Sigmoid colon (tissue), 7 donors: Measurements from ENCODE around the gene GBP6. TPM values are rescaled to one million over a fixed set of nuclear protein-coding genes. Genes with fewer than 3 reads are reported as not detected.

ENCODE experiments used
- DNase-seq: peaks from one replicate; pipeline ENCODE4 v3.0.0-alpha.2; 2019
- H3K27ac ChIP-seq, 4 donors: fragments of 200-600 bp; sonication (generic); one replicate each; pipeline ENCODE4 v1.5.1; 2016 to 2019; ENCODE audit warnings: mild to moderate bottlenecking in 1 of 4
- H3K27me3 ChIP-seq, 3 donors: fragments of 200-600 bp; sonication (generic); one replicate each; pipeline ENCODE4 v1.5.1; 2019; ENCODE audit warnings: mild to moderate bottlenecking in 1 of 3
- H3K36me3 ChIP-seq, 4 donors: fragments of 200-600 bp; sonication (generic); one replicate each; pipeline ENCODE4 v1.5.1; 2016 to 2019
- H3K4me1 ChIP-seq, 4 donors: fragments of 200-600 bp; sonication (generic); one replicate each; pipeline ENCODE4 v1.5.1; 2017 to 2019
- H3K4me3 ChIP-seq, 4 donors: fragments of 200-600 bp; sonication (generic); one replicate each; pipeline ENCODE4 v1.5.1; 2017 to 2019; ENCODE audit warnings: mild to moderate bottlenecking in 2 of 4, moderate library complexity in 1 of 4
- H3K9me3 ChIP-seq, 4 donors: fragments of 200-600 bp in 3 of 4; sonication (generic) in 3 of 4; one replicate each; pipeline versions ENCODE4 v1.5.1 to v1.6.1; 2013 to 2019
- CTCF ChIP-seq, 4 experiments: fragments of 450-650 bp in 3 of 4; fragments of 200-600 bp in 1 of 4; IDR thresholded peaks; one replicate each; pipeline ENCODE4 v1.5.1; 2016 to 2019; ENCODE audit warnings: antibody characterized with exemption in 4 of 4, mild to moderate bottlenecking in 3 of 4, moderate library complexity in 2 of 4
- EP300 ChIP-seq, 4 donors: sonication (generic); formaldehyde crosslinking; IDR thresholded peaks; one replicate each; pipeline ENCODE4 v1.6.1; 2017; ENCODE audit warnings: antibody characterized with exemption in 4 of 4
- POLR2A ChIP-seq, 2 donors: fragments of 450-650 bp; IDR thresholded peaks; one replicate each; pipeline ENCODE4 v1.6.1; 2016; ENCODE audit warnings: antibody characterized with exemption in 2 of 2, mild to moderate bottlenecking in 2 of 2, moderate library complexity in 2 of 2
- POLR2AphosphoS5 ChIP-seq, 4 donors: sonication (generic); formaldehyde crosslinking; IDR thresholded peaks; one replicate each; pipeline ENCODE4 v1.6.1; 2017; ENCODE audit warnings: antibody characterized with exemption in 4 of 4
- WGBS, 2 donors: extraction: QIAGEN DNeasy Blood & Tissue Kit; methylation state at CpG; one replicate each; pipeline ENCODE4 v1.1.7; 2013; 5-methylcytosine and 5-hydroxymethylcytosine counted together
- intact Hi-C: fragments of 100-400 bp; cut with DNase I; formaldehyde crosslinking; loops from one replicate; pipeline ENCODE4 v1.15.1; 2023
- polyA plus RNA-seq, 3 donors: library from polyadenylated mRNA; stranded (reverse); fragments of 200-250 nt; gene quantifications; one replicate each; pipeline ENCODE4 v1.2.3, GENCODE V29; 2013
- total RNA-seq, 4 donors: library from RNA; depleted of rRNA; stranded (reverse); fragments of >200 nt; gene quantifications; one replicate each; pipeline ENCODE4 v1.1.0, GENCODE V29; 2016
- donor health status: healthy with polysubstance abuse.
- donor health status: Bipolar disorder and iron deficiency.
- donor health status: healthy.

The GBP6 gene
- total and polyA plus RNA-seq, 7 donors: 0.09 to 0.60 TPM; not detected in 5

- intact Hi-C loops: no loop called here
Observed at GRCh38 chr1:89350298-89350697, 13.6 kb upstream of the GBP6 start.

DNA sequence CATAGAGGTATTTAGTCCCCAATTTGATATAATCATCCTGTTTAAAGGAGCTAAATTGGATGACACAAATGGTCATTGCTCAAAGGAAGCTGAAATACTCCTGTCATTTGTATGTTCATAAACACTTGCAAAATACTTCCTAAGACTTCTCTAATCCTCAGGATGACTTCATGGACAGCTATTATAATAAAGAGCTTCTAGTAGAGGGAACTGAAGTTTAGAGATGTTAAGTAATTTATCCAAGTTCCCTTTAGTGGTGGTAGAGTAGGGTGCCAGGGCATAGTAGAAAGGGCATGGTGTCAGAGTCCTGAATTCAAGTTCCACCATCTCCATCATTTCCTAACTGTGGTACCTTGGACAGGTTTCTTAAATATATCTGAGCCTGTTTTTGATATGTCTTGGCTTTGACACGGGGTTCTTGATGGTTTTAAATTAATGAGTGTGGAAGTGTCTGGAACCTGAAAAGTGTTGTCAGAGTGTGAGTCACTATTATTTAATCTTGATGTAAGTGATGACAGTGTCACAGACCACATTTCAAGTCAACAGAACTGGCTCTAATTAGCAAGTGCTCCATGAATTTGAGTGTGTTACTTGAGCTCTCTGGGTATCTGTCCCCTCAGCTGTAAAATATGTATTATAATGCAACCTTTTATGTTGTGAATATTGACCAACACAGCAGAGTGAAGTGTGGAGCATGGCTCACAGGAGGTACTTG lies 12.1 kb upstream of the GBP6 start:
- no peak overlapping the region for H3K4me3 ChIP-seq
- 20 to 72% methylated on average over 1 of the region's 1 CpG for WGBS, 2 donors
- no peaks in the 10 kb centered on the region for H3K9me3 ChIP-seq
- intact Hi-C loops: no loop called here
- DNase-seq: no peak
- no peak overlapping the region for H3K27ac ChIP-seq
- TF ChIP-seq POLR2A (IDR thresholded peaks at IDR 0.05): no peak
- TF ChIP-seq POLR2AphosphoS5 (IDR thresholded peaks at IDR 0.05): no peak
- TF ChIP-seq EP300 (IDR thresholded peaks at IDR 0.05): no peak
- no peak for TF ChIP-seq CTCF (IDR thresholded peaks at IDR 0.05)
- no peaks in the 10 kb centered on the region for H3K4me1 ChIP-seq
- H3K36me3 ChIP-seq: no peaks in the 10 kb centered on the region
- H3K27me3 ChIP-seq: no peaks in the 10 kb centered on the region

More at GRCh38 chr1:89350298-89350697, 13.6 kb upstream of the GBP6 start:
- WGBS, 2 donors: 84% methylated on average over 2 of the region's 2 CpGs
- Histone ChIP-seq H3K9me3 (no peaks in the 10 kb centered on the region), H3K4me1 (no peaks in the 10 kb centered on the region), H3K27me3 (no peaks in the 10 kb centered on the region), H3K4me3 (no peak overlapping the region), H3K27ac (no peak overlapping the region), H3K36me3 (no peaks in the 10 kb centered on the region)
- TF ChIP-seq CTCF (IDR thresholded peaks at IDR 0.05) (no peak), POLR2A (IDR thresholded peaks at IDR 0.05) (no peak), POLR2AphosphoS5 (IDR thresholded peaks at IDR 0.05) (no peak), EP300 (IDR thresholded peaks at IDR 0.05) (no peak)
- DNase-seq: no peak

GRCh38 chr1:89352421-89352820 lies 11.4 kb upstream of the GBP6 start:
- WGBS, 2 donors: 89 to 95% methylated on average over 2 of the region's 2 CpGs
- intact Hi-C loops: no loop called here

DNA sequence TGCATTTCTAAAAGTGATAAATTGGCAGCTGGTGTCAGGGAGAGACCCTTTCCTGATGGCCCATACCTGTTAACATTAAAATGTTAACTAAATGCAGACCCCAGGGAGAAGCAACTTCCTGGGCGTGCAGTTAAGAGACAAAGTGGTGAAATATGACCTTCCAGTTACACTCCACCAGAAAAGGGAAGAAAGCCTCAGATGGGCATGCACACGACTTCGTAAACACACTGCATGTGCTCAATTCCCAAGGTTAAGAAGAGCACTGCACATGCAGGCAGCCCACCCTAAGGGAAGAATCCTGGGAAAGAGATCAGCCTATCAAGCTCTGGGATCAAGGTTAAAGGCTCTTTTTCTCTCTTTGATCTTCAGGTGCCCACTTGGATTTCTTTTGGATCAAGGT lies 9.7 kb upstream of the GBP6 start:
- Histone ChIP-seq H3K9me3 (no peaks in the 10 kb centered on the region), H3K27ac (no peak overlapping the region), H3K27me3 (no peaks in the 10 kb centered on the region), H3K36me3 (no peaks in the 10 kb centered on the region), H3K4me1 (peaks cover 0 to 7% (median 3%) of the 10 kb centered on the region in 4 donors), H3K4me3 (no peak overlapping the region)
- DNase-seq: no peak
- 68 to 85% methylated on average over 3 of the region's 3 CpGs for WGBS, 2 donors
- TF ChIP-seq POLR2A (IDR thresholded peaks at IDR 0.05): no peak
- TF ChIP-seq POLR2AphosphoS5 (IDR thresholded peaks at IDR 0.05): no peak
- no peak for TF ChIP-seq CTCF (IDR thresholded peaks at IDR 0.05)
- no peak for TF ChIP-seq EP300 (IDR thresholded peaks at IDR 0.05)
- intact Hi-C loops: no loop called here

More at GRCh38 chr1:89352421-89352820, 11.4 kb upstream of the GBP6 start:
- TF ChIP-seq EP300 (IDR thresholded peaks at IDR 0.05) (no peak), POLR2AphosphoS5 (IDR thresholded peaks at IDR 0.05) (no peak), POLR2A (IDR thresholded peaks at IDR 0.05) (no peak), CTCF (IDR thresholded peaks at IDR 0.05) (no peak)
- Histone ChIP-seq H3K4me1 (no peaks in the 10 kb centered on the region), H3K27ac (no peak overlapping the region), H3K36me3 (no peaks in the 10 kb centered on the region), H3K9me3 (no peaks in the 10 kb centered on the region), H3K27me3 (no peaks in the 10 kb centered on the region), H3K4me3 (no peak overlapping the region)
- DNase-seq: no peak

DNA sequence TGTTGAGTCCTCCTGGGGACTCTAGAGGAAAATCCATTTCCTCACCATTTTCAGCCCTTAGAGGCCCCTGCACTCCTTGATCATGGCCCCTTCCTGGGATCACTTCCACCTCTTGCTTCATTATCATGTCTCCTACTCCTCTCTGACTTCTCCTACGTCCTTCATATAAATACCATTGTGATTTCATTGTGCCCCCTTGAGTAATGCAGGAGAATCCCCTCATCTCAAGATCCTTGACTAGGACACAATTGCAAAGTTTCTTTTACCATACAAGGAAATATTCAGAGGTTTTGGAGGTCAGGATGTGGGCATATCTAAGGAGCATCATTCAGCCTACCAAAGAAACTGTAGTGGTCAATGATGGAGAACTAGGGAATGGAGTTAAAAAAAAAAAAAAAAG lies 8.8 kb upstream of the GBP6 start:
- H3K27me3 ChIP-seq: no peaks in the 10 kb centered on the region
- no peaks in the 10 kb centered on the region for H3K36me3 ChIP-seq
- no peak overlapping the region for H3K27ac ChIP-seq
- WGBS, 2 donors: 88 to 90% methylated on average over 1 of the region's 1 CpG
- TF ChIP-seq POLR2A (IDR thresholded peaks at IDR 0.05): no peak
- no peak for TF ChIP-seq CTCF (IDR thresholded peaks at IDR 0.05)
- TF ChIP-seq POLR2AphosphoS5 (IDR thresholded peaks at IDR 0.05): no peak
- TF ChIP-seq EP300 (IDR thresholded peaks at IDR 0.05): no peak
- H3K4me1 ChIP-seq: peaks cover 0 to 7% (median 3%) of the 10 kb centered on the region in 4 donors
- no peaks in the 10 kb centered on the region for H3K9me3 ChIP-seq
- H3K4me3 ChIP-seq: no peak overlapping the region
- intact Hi-C loops: no loop called here
- DNase-seq: no peak
